ENCODE data around the gene TMTC2. TPM values are rescaled to one million over a fixed set of nuclear protein-coding genes. Genes with fewer than 3 reads are reported as not detected.

Gene TMTC2
- total and polyA plus RNA-seq, 3 donors from 2014 or later: 8.1 to 22.4 (median 19.4) TPM

- Histone ChIP-seq H3K9me3 (no peaks in the 10 kb centered on the region), H3K4me1 (no peaks in the 10 kb centered on the region), H3K4me3 (no peak overlapping the region), H3K27ac (no peak overlapping the region), H3K36me3 (ENCODE audit: low read depth, missing control alignments) (no peaks in the 10 kb centered on the region), H3K27me3 (no peaks in the 10 kb centered on the region)
- intact Hi-C loops (cut with DNase I; ENCODE audit: low total_unique reads): no loop called here
- WGBS, 2 donors: 92 to 100% methylated on average over 3 of the region's 3 CpGs
- no peak for DNase-seq
- TF ChIP-seq POLR2A (IDR thresholded peaks at IDR 0.05): no peak
- TF ChIP-seq, protein P1, sequence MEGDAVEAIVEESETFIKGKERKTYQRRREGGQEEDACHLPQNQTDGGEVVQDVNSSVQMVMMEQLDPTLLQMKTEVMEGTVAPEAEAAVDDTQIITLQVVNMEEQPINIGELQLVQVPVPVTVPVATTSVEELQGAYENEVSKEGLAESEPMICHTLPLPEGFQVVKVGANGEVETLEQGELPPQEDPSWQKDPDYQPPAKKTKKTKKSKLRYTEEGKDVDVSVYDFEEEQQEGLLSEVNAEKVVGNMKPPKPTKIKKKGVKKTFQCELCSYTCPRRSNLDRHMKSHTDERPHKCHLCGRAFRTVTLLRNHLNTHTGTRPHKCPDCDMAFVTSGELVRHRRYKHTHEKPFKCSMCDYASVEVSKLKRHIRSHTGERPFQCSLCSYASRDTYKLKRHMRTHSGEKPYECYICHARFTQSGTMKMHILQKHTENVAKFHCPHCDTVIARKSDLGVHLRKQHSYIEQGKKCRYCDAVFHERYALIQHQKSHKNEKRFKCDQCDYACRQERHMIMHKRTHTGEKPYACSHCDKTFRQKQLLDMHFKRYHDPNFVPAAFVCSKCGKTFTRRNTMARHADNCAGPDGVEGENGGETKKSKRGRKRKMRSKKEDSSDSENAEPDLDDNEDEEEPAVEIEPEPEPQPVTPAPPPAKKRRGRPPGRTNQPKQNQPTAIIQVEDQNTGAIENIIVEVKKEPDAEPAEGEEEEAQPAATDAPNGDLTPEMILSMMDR (IDR thresholded peaks at IDR 0.05): no peak
These were observed 21.4 kb upstream of the TMTC2 start for GRCh38 chr12:82665142-82665923.

DNA sequence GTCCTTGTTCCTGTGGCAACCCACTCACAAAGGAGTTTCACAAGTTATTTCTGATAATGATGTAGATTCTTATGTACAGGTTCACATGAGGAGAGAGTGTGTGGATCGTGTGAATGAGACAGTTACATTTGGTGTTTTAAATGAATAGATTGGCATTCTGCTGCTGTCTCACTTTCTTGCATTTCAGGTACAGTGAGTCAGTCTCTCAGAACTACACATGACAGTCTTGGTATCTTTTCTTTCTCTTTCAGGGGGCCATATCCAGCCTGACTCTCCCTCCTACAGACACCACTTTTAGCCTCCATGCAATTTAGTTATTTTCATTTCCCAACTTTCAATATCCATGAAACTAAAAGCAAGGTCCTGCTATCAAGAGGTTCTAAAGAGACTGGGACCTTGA lies 19.9 kb upstream of the TMTC2 start:
- Histone ChIP-seq H3K36me3 (ENCODE audit: low read depth, missing control alignments) (no peaks in the 10 kb centered on the region), H3K4me1 (no peaks in the 10 kb centered on the region), H3K4me3 (no peak overlapping the region), H3K27me3 (no peaks in the 10 kb centered on the region), H3K9me3 (no peaks in the 10 kb centered on the region), H3K27ac (no peak overlapping the region)
- no peak for TF ChIP-seq POLR2A (IDR thresholded peaks at IDR 0.05)
- TF ChIP-seq, protein P1 (IDR thresholded peaks at IDR 0.05): no peak
- 82 to 85% methylated on average over 1 of the region's 1 CpG for WGBS, 2 donors
- DNase-seq: no peak
- intact Hi-C loops (cut with DNase I; ENCODE audit: low total_unique reads): no loop called here

- intact Hi-C loops (cut with DNase I; ENCODE audit: low total_unique reads): no loop called here
- Histone ChIP-seq H3K4me3 (no peak overlapping the region), H3K9me3 (no peaks in the 10 kb centered on the region), H3K36me3 (ENCODE audit: low read depth, missing control alignments) (no peaks in the 10 kb centered on the region), H3K27me3 (no peaks in the 10 kb centered on the region), H3K4me1 (no peaks in the 10 kb centered on the region), H3K27ac (no peak overlapping the region)
- WGBS, 2 donors: 83 to 84% methylated on average over 4 of the region's 4 CpGs
- no peak for DNase-seq
- TF ChIP-seq, protein P1 (IDR thresholded peaks at IDR 0.05): no peak
These were observed 15.0 kb upstream of the TMTC2 start for GRCh38 chr12:82671673-82672195.

GRCh38 chr12:82672811-82673495 lies 13.8 kb upstream of the TMTC2 start:
- H3K27me3 ChIP-seq: no peaks in the 10 kb centered on the region
- no peak for DNase-seq

More at GRCh38 chr12:82672811-82673495, 13.8 kb upstream of the TMTC2 start:
- Histone ChIP-seq H3K36me3 (ENCODE audit: low read depth, missing control alignments) (no peaks in the 10 kb centered on the region), H3K9me3 (no peaks in the 10 kb centered on the region), H3K27ac (no peak overlapping the region), H3K4me3 (no peak overlapping the region), H3K4me1 (no peaks in the 10 kb centered on the region)
- 36 to 54% methylated on average over 4 of the region's 4 CpGs for WGBS, 2 donors
- intact Hi-C loops (cut with DNase I; ENCODE audit: low total_unique reads): no loop called here
- TF ChIP-seq POLR2A (IDR thresholded peaks at IDR 0.05): no peak
- TF ChIP-seq, protein P1 (IDR thresholded peaks at IDR 0.05): no peak

All from testis (tissue), 3 donors.